Measurements from ENCODE around the gene FUT8. TPM values are rescaled to one million over a fixed set of nuclear protein-coding genes. Genes with fewer than 3 reads are reported as not detected.

Gene FUT8
- total RNA-seq, 6 experiments from 2014 or later: 59.5 to 70.4 (median 63.8) TPM

DNA sequence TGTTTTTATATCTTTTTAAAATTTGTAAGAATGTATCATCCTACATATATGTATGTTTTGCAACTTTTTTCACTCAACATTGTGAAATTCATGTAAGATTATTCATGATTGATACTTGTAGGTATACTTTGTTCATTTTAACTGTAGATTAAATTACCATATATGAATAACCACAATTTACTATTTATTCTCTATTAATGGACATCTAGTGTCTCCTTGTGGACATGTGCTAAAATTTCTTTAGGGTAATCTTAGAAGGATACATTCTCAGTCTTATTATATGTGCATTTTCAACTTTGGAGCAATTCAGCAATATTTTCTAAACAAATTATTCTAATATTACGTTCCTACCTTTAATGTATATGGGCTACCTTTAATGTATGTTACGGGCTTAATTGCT, 192.4 kb downstream of the FUT8 start:
- no peak overlapping the region for H3K27ac Mint-ChIP-seq
- H3K4me1 Mint-ChIP-seq (ENCODE audit: low read depth): peaks cover 5% of the 10 kb centered on the region; the same call in 1 of the 2 replicates
- H3K9me3 Mint-ChIP-seq: no peaks in the 10 kb centered on the region
- no peak for DNase-seq
- H3K36me3 Mint-ChIP-seq (ENCODE audit: low read depth): no peaks in the 10 kb centered on the region
- H3K4me3 Mint-ChIP-seq: no peak overlapping the region
- H3K27me3 Mint-ChIP-seq (ENCODE audit: insufficient read depth): no peaks in the 10 kb centered on the region
- TF ChIP-seq, protein P1, sequence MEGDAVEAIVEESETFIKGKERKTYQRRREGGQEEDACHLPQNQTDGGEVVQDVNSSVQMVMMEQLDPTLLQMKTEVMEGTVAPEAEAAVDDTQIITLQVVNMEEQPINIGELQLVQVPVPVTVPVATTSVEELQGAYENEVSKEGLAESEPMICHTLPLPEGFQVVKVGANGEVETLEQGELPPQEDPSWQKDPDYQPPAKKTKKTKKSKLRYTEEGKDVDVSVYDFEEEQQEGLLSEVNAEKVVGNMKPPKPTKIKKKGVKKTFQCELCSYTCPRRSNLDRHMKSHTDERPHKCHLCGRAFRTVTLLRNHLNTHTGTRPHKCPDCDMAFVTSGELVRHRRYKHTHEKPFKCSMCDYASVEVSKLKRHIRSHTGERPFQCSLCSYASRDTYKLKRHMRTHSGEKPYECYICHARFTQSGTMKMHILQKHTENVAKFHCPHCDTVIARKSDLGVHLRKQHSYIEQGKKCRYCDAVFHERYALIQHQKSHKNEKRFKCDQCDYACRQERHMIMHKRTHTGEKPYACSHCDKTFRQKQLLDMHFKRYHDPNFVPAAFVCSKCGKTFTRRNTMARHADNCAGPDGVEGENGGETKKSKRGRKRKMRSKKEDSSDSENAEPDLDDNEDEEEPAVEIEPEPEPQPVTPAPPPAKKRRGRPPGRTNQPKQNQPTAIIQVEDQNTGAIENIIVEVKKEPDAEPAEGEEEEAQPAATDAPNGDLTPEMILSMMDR (IDR thresholded peaks at IDR 0.05): peak; percentile 69

DNA sequence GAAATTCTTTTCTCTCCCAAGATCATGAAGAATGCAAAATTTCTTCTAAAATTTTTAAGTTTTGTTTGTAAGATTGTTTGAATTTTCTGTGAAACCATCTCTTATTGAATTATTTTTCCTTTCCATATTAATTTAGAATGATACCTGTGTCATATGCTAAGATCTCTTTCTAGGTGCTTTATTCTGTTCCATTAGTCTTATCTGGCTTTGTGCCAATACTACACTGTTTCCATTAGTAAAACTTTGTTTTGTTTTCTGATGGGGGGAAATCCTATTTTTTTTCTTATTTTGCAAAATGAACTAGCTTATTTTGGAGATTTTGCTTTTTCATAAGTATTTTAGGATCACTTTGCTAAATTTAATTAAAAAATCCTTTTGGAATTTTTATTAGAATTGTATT, 193.9 kb downstream of the FUT8 start:
- TF ChIP-seq, protein P1 (IDR thresholded peaks at IDR 0.05): no peak
- Mint-ChIP-seq H3K4me1 (ENCODE audit: low read depth) (no peaks in the 10 kb centered on the region), H3K9me3 (no peaks in the 10 kb centered on the region), H3K36me3 (ENCODE audit: low read depth) (no peaks in the 10 kb centered on the region), H3K4me3 (no peak overlapping the region), H3K27ac (no peak overlapping the region), H3K27me3 (ENCODE audit: insufficient read depth) (no peaks in the 10 kb centered on the region)
- DNase-seq: no peak

DNA sequence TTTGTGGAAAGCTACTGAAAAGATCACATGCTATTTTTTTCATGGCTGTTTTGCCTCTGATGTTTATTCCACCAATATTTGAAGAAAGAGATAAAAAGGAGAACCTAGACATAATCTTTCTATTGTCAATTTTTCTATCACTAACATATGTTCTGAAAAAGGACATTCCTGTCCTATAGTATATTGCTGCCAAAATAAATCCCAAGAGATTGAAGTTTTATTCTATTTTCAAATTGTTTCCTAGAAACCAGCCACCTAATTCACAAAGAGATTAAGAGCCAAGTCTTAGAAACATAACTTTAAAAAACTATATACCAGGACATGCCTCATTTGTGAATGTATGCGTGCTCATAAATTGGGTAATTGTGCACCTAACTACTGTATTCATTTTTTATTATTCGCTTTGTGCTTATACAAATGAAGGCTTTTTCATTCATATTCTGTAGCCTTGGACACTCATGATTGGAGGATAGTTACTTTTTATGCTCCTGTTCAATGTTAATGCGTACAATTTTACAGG, 200.7 kb downstream of the FUT8 start:
- no peaks in the 10 kb centered on the region for H3K9me3 Mint-ChIP-seq
- TF ChIP-seq, protein P1 (IDR thresholded peaks at IDR 0.05): no peak
- H3K27ac Mint-ChIP-seq: no peak overlapping the region
- H3K4me3 Mint-ChIP-seq: no peak overlapping the region
- no peak for DNase-seq
- no peaks in the 10 kb centered on the region for H3K4me1 Mint-ChIP-seq (ENCODE audit: low read depth)
- H3K36me3 Mint-ChIP-seq (ENCODE audit: low read depth): 0 out of 2 replicates have a peak, but pooled peaks cover 4% of the 10 kb centered on the region
- H3K27me3 Mint-ChIP-seq (ENCODE audit: insufficient read depth): no peaks in the 10 kb centered on the region

DNA sequence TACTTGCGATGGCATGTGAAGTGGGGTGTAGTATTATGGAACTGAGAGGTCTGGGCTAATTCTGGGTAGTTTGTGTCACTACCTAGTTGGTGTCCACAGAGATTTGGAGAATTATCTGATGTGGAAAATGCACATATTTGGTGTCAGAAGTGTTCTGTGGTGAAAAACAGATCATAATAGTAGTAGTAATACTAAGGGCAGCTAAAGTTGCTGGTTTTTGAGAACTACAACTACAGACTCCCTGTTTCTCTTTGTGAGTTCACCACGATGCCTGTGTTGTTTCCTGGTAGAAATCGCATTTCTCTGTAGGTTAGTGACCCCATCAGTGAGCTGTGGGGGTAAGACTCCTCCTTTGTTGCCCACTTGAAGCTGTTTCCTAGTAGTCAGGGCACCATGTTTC, 206.5 kb downstream of the FUT8 start:
- TF ChIP-seq, protein P1 (IDR thresholded peaks at IDR 0.05): no peak
- H3K4me3 Mint-ChIP-seq: no peak overlapping the region
- H3K27me3 Mint-ChIP-seq (ENCODE audit: insufficient read depth): no peaks in the 10 kb centered on the region
- DNase-seq: no peak
- 0 out of 2 replicates have a peak, but pooled peaks cover 4% of the 10 kb centered on the region for H3K36me3 Mint-ChIP-seq (ENCODE audit: low read depth)
- H3K27ac Mint-ChIP-seq: no peak overlapping the region
- no peaks in the 10 kb centered on the region for H3K4me1 Mint-ChIP-seq (ENCODE audit: low read depth)
- H3K9me3 Mint-ChIP-seq: no peaks in the 10 kb centered on the region

DNA sequence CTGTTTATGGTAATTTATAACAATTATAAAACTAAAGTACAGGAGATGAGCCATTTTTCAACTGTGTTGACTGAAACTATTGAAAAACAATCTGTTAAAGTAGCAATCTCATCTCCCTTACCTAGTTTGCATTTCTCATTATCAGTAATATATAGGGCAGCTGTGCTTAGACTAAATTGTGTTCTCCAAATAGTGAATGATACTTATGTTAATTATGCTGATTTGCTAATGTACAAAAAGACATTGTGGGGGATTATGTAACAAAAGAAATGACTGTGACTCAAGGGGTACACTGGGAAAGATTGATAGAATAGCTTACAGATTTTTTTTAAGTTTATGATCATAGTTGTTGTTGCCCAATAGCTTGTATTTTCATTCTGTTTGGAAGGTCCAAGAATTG, 207.7 kb downstream of the FUT8 start:
- Mint-ChIP-seq H3K27me3 (ENCODE audit: insufficient read depth) (no peaks in the 10 kb centered on the region), H3K9me3 (no peaks in the 10 kb centered on the region), H3K4me3 (no peak overlapping the region), H3K4me1 (ENCODE audit: low read depth) (no peaks in the 10 kb centered on the region), H3K36me3 (ENCODE audit: low read depth) (0 out of 2 replicates have a peak, but pooled peaks cover 4% of the 10 kb centered on the region), H3K27ac (no peak overlapping the region)
- TF ChIP-seq, protein P1 (IDR thresholded peaks at IDR 0.05): no peak
- DNase-seq: no peak

- Mint-ChIP-seq H3K9me3 (no peaks in the 10 kb centered on the region), H3K27ac (no peak overlapping the region), H3K4me3 (no peak overlapping the region), H3K27me3 (ENCODE audit: insufficient read depth) (no peaks in the 10 kb centered on the region), H3K36me3 (ENCODE audit: low read depth) (no peaks in the 10 kb centered on the region), H3K4me1 (ENCODE audit: low read depth) (no peaks in the 10 kb centered on the region)
- TF ChIP-seq, protein P1 (IDR thresholded peaks at IDR 0.05): no peak
- no peak for DNase-seq
These were observed 210.2 kb downstream of the FUT8 start for GRCh38 chr14:65622703-65623102.

All from HFFc6 (cell line).